NCI-H2196 treated with DMSO at 0.1 percent for 48 hours (cell line): ENCODE results near the gene HDAC4.

Source experiments
- DNase-seq: peaks from one replicate; lab custom pipeline; 2025; ENCODE audit not compliant: unreplicated experiment; lab: John Stamatoyannopoulos, UW

HDAC4 gene

DNA sequence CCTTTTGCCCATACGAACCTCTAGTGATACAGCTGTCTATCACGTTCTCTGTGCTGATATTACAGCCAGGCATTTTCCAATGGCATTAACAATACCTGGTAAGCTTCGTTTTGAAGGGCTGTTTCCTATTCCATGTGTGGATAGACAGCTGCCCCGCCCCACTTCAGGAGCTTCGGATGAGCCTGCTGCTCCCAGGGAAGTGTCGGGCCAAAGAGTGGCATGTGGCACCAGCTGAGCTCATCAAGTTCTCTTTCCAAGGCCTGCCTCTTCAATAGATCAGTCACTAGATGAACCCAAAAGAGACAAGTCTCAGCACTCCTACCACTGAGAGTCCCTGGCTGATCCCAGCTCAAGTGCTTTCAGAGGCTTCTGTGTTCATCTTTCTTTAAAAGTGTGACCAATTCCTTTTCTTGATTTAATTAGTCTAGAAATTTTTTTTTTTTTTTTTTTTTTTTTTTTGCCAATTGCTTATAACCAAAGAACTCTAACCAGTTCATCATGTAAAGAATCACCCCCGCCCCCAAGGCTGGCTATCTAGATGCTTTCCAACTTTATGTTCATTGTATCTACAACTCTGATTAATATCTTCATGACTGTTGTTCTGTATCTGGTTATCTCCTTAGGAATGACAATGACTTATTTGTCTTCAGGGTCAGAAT, 46.6 kb downstream of the HDAC4 start:
- DNase-seq, result no peak

DNA sequence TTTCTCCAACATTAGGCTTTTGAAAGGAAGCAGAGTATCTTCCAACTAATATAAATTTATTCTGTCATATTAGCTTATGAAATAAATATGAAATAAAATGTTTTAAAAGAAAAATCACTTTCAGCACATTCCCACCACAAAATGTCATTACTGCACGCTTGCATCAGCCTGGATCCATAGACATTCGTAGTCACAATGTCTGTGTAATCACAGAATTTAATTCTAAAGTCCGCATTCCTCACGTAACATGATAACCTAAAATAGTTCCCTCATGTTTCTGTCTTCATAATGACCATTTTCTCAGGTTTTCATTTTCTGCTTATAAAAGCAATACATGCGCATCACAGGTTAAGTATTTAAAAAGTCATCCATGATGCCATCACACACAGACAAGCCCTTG, 47.1 kb downstream of the HDAC4 start:
- DNase-seq, result no peak

DNA sequence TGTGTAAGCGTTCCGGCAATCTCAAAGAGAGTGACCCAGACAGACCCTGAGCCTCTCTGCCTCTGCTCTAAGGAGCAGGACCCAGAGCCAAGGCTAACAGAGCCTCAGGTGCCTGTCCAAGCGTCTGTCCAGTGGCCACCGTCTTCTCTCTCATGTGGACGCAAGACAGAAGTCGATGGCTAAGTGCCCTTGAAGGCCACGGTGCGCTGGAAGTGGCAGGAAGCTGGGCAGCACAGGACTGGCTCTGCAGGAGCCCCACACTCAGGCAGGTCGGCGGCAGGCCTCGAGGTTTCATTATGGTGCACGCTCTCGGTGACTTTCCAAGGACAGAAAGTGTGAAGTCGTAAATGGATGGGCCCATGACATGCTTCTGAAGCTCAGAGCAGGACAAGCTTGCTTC, 49.1 kb downstream of the HDAC4 start:
- no peak for DNase-seq

DNA sequence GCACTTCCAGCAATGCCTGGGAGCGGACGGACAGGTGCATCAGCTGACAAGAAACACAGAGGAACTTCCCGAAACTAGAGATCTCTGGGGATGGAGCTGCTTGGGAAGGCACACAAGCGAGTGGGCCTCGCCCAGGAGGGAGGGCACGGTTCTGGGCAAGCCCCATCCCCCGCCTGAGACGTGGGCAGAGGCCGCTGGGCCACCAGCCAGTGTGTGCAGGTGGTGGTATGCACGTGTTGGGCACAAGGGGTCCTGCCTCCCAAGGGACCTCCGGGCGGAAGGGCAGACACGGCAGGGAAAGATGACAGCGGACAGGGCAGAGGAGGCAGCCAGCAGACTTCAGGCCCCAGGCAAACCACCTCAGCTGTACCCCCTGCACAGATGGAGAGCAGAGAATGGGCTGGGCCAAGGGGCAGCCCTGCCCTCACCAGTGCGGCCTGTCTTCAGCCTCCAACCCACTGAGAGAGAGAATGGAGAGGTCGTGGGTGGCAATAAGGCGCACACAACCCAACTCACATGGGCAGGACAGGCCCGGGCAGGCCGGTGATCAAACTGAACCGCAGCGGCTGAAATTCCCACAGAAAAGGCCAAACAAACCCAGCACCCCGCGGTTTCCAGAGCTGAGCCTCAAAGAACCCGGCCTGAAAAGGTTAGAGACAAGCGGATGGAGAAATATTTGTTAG, 51.2 kb downstream of the HDAC4 start:
- DNase-seq, result no peak

DNA sequence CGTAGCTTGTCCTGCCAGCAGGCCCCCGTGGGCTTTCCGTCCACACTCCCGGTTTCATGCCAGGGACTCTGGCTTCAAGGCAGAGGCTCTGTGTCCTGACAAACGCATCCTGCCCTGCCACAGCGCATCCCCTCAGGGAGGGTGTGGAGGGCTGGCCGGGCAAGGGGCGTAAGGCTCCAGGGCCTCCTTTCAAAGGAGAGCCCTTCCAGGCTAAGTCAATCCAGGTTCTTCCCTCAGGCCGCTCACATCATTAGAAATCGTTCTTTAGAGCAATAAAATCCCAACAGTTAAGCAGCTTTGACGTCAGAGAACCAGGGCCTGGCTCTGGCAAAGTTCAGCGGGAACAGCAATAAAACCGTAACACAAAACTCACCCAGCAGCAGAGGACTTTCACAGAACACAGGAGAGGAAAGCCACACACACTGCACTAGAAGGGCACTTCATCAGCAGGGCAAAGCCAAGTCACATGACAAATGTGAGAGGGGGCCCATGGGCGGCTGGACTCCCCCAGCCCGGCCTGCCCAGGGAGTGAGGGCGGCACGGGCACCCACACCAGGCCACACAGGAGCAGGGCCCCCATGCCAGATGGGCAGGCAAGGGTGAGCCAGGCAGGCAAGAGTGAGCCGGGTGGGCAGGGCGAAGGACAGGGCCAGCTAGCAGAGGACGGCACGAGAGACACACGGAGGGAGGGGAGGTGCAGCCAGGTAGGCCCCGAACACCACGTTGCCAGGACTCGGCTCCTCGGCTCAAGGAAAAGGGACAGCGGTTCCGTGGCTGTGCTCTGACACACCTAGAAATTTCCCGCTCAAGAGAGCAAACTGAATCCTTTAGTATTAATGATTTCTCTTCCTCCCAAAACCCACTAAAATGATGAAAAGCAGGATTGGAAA, 52.0 kb downstream of the HDAC4 start:
- DNase-seq, result no peak

DNA sequence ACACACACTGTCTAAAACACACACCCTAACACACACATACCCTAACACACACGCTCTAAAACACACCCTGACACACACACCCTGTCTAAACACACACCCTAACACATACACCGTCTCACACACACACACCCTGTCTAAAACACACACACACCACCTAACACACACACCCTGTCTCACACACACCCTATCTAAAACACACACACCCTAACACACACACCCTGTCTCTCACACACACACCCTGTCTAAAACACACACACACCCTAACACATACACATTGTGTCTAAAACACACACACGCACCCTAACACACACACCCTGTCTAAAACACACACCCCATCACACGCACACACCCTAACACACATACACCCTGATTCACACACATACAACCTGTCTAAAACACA, 54.1 kb downstream of the HDAC4 start:
- no peak for DNase-seq

DNA sequence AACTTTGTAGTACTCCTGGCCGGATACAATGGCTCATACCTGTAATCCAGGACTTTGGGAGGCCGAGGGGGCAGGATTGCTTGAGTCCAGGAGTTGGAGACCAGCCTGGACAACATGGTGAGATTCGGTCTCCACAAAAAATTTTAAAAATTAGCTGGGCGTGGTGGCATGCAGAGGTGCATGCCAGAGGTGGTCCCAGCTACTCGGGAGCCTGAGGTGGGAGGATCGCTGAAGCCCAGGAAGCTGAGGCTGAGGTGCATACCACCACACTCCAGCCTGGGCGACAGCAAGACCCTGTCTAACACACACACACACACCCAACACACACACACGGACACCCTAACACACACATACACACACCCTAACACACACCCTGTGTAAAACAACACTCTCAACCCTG, 55.6 kb downstream of the HDAC4 start:
- no peak for DNase-seq

DNA sequence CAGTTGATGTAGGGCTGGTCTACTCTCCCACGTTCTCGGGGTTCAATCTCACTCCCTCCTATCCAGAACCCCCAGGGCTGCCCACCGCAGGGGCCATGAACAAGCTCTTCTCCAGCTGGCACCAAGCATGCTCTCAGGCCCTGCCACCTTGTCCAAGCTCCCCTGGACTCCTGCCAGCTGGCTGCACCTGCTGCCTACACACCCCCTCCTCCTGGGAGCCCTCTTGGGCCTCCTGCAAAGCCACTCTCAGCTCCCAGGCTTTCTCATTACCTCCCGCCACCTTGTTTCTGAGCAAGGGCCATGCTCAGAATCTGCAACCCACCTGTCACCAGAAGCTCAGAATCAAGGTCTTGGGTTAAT, 56.0 kb downstream of the HDAC4 start:
- DNase-seq, result peak; percentile 42

DNA sequence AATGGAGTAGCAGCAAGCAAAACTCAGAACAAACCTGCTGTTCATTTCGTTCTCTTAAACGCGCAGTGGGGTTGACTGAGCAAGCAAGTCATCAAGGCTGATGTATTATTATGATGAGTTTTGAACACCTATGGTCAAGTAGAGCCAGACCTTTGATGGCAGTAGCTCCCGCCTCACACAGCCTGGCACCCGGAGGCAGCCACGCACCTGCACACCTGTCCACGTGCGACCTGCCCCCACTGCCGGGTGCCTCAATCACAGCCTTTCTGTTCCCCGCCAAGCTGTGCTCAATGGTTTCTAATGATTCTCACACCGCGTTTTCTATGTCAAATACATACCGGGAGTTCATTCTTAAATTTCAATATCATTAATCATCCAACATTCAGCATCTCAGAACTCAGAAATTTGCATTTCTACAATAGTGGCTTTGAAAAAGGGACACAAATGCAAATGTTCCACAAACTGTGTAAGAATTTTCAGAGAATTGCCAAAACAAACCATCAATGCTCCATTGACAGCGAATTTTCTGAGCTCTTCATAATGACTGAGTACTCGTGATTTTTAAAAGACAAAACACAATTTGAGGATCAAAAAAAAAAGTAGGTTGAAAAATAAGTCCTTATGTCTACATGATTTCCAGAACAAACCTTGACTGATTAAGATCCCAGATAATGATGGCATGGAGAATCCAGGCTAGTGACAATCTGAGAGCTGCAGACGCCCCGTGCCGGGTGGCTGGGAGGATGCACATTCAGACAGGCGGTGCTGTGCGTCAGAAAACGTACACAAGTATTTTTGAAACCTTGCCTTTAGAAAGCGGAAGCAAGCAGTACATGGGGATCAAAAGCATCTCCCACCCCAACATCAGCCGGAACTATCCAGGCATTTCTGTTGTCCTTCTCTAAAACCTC, 56.6 kb downstream of the HDAC4 start:
- no peak for DNase-seq

DNA sequence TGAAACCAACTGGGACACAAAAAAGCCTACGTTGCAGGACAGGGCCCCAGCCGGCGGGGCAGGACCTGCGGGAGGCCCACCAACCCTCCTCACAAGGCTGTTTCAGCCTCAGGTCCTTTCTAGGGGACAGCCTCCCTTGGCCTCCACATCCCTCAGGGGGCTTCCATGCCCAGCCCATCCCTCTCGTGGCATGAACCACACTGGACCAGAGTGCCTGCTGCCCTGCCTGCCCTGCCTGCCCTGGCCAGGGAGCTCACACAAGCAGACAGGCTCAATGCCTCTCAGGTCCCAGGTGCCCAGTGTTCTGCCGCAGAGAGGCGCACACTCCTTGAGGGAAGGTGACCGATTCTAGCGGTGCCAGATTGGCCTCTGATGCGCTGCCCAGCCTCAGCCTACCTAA, 57.4 kb downstream of the HDAC4 start:
- no peak for DNase-seq

DNA sequence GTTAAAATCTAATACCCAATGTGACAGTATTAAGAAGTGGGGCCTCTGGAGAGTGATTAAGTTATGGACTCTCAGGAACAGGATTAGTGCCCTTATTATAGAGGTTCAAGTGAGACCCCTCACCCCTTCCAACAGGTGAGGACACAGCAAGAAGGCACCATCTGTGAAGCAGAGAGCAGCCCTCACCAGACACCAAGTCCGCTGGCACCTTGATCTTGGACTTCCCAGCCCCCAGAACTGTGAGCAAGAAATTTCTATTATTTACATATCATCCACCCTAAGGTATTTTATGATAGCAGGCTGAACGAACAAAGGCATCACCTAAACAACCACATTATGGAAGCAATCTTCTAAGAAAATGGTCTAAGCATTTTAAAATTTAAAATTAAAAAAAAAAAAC, 59.0 kb downstream of the HDAC4 start:
- no peak for DNase-seq

DNA sequence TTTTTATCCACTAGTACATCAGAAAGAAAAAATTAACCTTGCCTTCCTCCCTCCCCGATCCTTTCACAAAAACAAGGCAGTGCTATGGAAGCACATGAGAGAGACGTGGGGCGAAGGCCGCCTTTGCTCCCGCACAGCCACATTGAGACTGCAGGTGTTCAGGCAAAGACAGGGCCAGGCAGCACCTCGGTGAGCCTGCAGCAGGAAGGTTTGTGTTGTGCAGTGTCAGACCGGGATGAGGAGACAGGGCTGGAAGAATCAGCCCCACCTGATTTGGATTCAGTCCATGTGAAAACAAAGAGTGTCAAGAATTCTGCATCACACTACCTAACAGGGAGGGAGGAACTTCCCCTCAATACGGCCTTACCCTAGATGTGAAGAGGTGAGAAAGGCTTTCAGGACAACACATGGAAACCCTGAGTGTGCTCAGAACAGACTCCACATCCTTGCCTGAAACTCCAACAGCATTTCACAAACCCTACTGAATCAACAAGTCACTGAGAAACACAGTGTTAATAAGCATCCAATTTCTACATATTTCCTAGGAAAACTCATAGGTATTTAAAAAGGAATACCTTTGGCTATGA, 59.6 kb downstream of the HDAC4 start:
- no peak for DNase-seq

DNA sequence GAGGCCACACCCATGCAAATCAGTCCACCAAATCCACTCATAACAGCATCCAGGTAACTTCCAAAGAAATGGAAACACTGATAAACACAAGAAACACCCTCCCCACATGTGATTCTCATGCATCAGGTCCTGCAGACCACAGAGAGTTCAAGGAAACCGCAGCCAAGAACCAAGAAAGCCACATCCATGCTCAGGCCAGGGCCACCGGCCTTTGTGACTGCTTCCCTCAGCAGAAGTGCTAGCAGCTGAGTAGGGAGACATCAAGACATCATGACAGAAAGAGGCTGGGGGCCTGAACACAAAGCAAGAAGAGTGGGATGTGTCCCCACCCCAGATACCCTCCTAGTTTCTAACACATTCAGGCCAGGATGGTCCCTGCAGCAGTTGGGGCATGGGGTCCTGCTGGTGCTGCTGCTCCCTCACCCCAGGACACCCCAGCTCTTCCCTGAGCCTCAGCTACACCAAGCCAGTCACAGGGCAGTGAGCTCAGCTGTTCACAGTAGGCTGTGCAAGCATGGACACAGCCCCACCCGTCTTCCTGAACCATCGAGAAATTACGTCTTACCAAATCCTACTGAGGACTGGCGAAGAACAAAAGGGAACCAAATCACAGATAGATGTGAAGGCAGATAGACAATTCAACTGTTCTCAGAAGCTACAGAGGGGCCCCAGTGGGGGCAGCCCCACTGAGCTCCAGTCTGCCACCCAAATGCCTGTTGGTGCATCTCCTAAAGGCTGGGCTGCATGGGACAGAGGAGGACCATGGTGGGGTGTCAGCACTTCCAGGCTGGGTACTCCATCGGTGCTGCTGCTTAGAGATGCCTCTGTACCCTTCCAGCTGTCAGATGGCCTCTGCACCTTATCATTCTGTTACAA, 60.9 kb downstream of the HDAC4 start:
- DNase-seq, result no peak

DNA sequence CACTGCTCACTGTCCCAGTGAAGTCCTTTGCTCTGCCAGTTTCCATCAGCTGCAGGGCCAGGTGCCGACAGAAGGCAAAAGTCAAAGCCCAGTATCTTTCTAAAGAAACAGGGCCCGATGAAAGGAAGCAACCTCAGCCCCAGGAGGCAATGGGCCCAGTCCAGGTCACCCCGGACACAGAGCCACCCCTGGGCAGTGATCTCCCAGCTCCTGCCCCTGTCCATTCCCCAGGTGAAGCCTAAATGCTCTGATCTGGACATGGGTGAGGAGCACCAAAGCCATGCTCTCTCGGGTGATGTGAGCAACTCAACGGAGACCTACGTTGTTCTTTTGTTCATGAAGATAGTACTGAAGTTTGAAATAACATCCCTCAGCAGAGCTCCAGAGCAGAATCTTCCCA, 61.6 kb downstream of the HDAC4 start:
- no peak for DNase-seq

DNA sequence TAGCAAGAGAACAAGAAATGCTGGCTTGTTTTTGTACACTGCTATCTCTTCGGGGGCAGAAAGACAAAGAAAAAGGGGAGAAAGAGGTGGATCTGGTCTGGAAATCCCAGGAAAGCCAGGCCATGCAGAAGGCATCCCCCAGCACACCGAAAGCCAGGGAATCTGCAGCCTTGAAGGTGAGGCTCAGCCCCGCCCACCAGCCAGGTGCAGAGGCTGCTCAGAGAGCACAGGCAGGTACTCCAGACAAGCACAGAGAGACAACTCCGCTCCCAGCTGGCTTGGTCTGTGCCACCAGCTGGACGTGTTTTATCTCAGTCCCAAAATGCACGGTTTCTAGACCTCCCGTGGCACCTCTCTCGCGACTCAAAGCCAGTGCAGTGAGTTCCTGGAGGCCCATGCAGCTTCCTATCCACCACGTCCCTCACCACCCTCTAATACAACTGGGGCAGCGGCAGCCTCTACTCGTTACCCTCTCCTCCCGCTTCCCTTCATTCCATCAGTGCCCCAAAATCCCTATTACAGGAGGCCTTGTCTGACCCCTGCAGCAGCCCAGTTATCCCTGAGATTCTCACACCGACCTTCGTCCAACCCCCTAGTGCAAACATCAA, 62.8 kb downstream of the HDAC4 start:
- DNase-seq, result no peak

DNA sequence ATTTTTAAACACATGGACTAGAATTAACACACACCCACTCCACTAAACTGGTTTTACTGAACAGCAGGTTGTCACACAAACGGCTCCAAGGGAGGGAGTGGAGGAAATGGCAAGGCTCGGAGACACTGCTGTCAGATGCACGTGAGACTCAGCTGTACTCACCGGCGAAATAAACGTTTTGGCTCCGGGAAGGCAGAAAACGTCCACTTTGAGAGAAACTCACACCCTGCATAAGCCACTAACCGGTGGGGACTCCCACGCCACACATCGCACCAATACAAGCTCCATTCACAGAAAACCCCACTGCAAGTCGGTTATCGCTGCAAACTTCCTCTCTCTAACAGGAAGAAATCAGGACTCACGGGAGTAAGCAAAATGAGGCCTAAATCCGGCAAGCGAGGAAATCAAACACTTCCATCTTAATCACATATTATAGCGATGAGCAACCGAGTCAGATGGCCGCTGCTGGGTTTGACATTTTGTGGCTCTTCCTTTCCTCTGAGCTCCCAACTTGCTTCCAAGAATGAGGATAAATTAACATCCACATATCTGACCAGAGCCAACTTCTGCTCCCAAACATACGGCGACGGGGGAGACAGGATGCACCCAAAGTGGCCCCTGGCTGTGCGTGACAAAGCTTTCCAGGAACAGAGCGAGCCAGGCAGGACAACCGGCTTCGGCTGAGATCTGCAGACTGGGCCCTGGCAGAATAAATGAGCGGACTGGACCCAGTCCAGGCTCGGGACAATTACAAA, 63.5 kb downstream of the HDAC4 start:
- no peak for DNase-seq

DNA sequence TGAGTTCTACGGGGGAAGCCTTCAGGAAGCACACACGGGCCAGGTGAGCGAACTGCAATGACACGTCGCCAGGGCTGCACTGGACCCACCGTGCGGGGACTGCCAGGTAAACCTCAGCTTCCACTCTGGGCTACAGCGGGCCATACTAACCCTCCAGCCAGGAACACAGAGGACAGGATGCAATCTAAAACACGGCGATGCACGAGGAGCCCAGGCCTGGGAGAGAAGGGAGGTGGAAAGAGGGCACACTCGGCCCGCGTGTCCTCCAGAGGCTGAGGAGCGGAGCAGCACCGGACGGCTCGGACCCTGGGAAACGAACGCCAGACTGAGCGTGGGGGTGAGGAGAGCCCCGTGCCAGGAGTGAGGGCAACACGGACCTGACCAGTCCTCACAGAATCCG, 69.3 kb downstream of the HDAC4 start:
- no peak for DNase-seq

DNA sequence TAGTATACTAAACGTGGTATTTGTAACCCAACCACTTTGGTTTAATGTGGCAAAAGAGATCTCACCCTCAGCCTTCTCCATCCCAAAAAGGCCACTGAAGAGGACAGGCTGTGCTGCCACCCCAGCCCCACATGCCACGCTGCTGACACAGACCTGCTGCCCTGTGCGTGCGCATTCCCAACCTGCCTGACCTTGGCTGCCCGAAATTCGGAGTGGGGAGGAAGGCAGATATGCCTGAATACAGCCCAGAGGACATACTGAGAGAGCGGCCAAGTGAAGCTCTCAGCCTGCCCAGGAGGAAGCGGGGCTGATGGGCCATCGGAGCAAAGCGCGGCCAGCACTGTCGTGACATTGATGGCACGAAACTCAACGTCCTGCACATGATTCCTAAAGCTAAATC, 70.0 kb downstream of the HDAC4 start:
- no peak for DNase-seq
